Measurements from ENCODE around the gene DUSP6. TPM values are rescaled to one million over a fixed set of nuclear protein-coding genes. Genes with fewer than 3 reads are reported as not detected.

DUSP6 gene
- total and polyA plus RNA-seq, 2 of the 13 experiments (the other 11 are each of a cell fraction or from before 2014, with no cell fraction given) = 40.9 to 161 TPM

DNA sequence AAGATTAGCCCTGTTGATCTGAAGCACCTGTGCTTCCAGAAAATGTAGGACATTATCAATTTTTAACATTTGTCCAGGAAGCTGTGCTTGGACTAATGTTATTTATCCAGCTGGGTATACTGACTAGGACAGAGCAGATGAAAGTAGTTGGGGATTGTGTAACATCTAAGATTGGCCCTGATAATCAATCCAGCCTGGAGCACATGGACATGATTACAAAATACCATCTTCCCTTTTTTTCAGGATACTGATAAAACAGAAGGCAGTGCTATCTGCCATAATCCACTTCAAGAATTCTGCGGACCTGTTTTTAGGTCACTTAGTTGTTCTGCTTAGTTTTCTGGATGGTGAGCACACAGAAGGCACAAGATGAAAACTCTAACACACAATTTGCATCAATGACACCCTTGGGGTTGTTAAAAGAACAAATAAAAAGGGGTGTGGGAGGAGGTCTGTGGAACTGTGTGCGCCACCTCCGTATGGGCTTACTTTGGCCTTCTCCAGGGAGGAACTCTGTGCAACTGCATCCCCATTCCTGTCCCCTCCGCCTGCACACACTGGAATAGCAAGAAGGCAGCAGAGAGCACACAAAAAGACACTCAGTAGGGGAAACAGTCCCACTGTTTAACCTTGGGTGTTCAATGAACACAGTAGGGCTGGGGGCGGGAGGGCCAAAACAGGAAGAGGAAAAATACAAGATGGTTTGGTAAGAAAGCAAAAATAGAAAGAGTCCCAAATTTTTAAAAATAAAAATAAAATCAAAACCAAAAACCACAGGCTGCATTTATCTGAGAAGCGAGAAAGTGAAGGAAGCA, 31.1 kb upstream of the DUSP6 start (continued):
- TF ChIP-seq, protein P1, sequence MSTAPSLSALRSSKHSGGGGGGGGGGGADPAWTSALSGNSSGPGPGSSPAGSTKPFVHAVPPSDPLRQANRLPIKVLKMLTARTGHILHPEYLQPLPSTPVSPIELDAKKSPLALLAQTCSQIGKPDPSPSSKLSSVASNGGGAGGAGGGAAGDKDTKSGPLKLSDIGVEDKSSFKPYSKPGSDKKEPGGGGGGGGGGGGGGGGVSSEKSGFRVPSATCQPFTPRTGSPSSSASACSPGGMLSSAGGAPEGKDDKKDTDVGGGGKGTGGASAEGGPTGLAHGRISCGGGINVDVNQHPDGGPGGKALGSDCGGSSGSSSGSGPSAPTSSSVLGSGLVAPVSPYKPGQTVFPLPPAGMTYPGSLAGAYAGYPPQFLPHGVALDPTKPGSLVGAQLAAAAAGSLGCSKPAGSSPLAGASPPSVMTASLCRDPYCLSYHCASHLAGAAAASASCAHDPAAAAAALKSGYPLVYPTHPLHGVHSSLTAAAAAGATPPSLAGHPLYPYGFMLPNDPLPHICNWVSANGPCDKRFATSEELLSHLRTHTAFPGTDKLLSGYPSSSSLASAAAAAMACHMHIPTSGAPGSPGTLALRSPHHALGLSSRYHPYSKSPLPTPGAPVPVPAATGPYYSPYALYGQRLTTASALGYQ (CRISPR knock-in tag; IDR thresholded peaks at IDR 0.05) = peak; percentile 90
- TF ChIP-seq, protein P2, sequence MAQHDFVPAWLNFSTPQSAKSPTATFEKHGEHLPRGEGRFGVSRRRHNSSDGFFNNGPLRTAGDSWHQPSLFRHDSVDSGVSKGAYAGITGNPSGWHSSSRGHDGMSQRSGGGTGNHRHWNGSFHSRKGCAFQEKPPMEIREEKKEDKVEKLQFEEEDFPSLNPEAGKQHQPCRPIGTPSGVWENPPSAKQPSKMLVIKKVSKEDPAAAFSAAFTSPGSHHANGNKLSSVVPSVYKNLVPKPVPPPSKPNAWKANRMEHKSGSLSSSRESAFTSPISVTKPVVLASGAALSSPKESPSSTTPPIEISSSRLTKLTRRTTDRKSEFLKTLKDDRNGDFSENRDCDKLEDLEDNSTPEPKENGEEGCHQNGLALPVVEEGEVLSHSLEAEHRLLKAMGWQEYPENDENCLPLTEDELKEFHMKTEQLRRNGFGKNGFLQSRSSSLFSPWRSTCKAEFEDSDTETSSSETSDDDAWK (CRISPR knock-in tag; IDR thresholded peaks at IDR 0.05) = no peak
- TF ChIP-seq REL (CRISPR knock-in tag; conservative IDR thresholded peaks at IDR 0.05) (no peak), TEAD2 (CRISPR knock-in tag; IDR thresholded peaks at IDR 0.05) (no peak), KDM4B (CRISPR knock-in tag; IDR thresholded peaks at IDR 0.05) (0 out of 2 replicates have a peak, but pooled peaks have one; percentile 54), ZNF558 (CRISPR knock-in tag; IDR thresholded peaks at IDR 0.05; ENCODE audit: borderline replicate concordance) (0 out of 2 replicates have a peak, but pooled peaks have one; percentile 87), MIER3 (CRISPR knock-in tag; IDR thresholded peaks at IDR 0.05; ENCODE audit: borderline replicate concordance) (peak; percentile 60; the same call in 1 of the 2 replicates), ZKSCAN8 (CRISPR knock-in tag; IDR thresholded peaks at IDR 0.05; ENCODE audit: borderline replicate concordance) (peak; percentile 90; the same call in 1 of the 2 replicates), DMAP1 (CRISPR knock-in tag; IDR thresholded peaks at IDR 0.05) (peak; percentile 74; the same call in 1 of the 2 replicates)
- TF ChIP-seq, protein P3, sequence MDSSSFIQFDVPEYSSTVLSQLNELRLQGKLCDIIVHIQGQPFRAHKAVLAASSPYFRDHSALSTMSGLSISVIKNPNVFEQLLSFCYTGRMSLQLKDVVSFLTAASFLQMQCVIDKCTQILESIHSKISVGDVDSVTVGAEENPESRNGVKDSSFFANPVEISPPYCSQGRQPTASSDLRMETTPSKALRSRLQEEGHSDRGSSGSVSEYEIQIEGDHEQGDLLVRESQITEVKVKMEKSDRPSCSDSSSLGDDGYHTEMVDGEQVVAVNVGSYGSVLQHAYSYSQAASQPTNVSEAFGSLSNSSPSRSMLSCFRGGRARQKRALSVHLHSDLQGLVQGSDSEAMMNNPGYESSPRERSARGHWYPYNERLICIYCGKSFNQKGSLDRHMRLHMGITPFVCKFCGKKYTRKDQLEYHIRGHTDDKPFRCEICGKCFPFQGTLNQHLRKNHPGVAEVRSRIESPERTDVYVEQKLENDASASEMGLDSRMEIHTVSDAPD (CRISPR knock-in tag; IDR thresholded peaks at IDR 0.05) = peak; percentile 55; the same call in 1 of the 2 replicates
- TF ChIP-seq, protein P4, sequence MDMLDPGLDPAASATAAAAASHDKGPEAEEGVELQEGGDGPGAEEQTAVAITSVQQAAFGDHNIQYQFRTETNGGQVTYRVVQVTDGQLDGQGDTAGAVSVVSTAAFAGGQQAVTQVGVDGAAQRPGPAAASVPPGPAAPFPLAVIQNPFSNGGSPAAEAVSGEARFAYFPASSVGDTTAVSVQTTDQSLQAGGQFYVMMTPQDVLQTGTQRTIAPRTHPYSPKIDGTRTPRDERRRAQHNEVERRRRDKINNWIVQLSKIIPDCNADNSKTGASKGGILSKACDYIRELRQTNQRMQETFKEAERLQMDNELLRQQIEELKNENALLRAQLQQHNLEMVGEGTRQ (IDR thresholded peaks at IDR 0.05; ENCODE audit: low read depth, low read length) = no peak
- TF ChIP-seq, protein P4 (CRISPR knock-in tag; IDR thresholded peaks at IDR 0.05; ENCODE audit: borderline replicate concordance) = 0 out of 2 replicates have a peak, but pooled peaks have one; percentile 61
- TF ChIP-seq, protein P5, sequence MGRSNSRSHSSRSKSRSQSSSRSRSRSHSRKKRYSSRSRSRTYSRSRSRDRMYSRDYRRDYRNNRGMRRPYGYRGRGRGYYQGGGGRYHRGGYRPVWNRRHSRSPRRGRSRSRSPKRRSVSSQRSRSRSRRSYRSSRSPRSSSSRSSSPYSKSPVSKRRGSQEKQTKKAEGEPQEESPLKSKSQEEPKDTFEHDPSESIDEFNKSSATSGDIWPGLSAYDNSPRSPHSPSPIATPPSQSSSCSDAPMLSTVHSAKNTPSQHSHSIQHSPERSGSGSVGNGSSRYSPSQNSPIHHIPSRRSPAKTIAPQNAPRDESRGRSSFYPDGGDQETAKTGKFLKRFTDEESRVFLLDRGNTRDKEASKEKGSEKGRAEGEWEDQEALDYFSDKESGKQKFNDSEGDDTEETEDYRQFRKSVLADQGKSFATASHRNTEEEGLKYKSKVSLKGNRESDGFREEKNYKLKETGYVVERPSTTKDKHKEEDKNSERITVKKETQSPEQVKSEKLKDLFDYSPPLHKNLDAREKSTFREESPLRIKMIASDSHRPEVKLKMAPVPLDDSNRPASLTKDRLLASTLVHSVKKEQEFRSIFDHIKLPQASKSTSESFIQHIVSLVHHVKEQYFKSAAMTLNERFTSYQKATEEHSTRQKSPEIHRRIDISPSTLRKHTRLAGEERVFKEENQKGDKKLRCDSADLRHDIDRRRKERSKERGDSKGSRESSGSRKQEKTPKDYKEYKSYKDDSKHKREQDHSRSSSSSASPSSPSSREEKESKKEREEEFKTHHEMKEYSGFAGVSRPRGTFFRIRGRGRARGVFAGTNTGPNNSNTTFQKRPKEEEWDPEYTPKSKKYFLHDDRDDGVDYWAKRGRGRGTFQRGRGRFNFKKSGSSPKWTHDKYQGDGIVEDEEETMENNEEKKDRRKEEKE (IDR thresholded peaks at IDR 0.05) = no peak
- TF ChIP-seq, protein P6, sequence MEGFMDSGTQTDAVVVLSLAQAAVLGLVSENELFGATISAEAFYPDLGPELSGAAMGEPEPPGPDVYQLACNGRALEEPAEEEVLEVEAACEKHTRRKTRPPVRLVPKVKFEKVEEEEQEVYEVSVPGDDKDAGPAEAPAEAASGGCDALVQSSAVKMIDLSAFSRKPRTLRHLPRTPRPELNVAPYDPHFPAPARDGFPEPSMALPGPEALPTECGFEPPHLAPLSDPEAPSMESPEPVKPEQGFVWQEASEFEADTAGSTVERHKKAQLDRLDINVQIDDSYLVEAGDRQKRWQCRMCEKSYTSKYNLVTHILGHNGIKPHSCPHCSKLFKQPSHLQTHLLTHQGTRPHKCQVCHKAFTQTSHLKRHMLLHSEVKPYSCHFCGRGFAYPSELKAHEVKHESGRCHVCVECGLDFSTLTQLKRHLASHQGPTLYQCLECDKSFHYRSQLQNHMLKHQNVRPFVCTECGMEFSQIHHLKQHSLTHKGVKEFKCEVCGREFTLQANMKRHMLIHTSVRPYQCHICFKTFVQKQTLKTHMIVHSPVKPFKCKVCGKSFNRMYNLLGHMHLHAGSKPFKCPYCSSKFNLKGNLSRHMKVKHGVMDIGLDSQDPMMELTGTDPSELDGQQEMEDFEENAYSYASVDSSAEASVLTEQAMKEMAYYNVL (CRISPR knock-in tag; IDR thresholded peaks at IDR 0.05; ENCODE audit: borderline replicate concordance) = peak; percentile 82; the same call in 1 of the 2 replicates
- TF ChIP-seq, protein P7, sequence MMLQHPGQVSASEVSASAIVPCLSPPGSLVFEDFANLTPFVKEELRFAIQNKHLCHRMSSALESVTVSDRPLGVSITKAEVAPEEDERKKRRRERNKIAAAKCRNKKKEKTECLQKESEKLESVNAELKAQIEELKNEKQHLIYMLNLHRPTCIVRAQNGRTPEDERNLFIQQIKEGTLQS (CRISPR knock-in tag; IDR thresholded peaks at IDR 0.05) = no peak
